GM19467 (cell line): Measurements from ENCODE around the gene GNG7.
"Not testable (repeated sequence)": the region's sequence is repeated elsewhere in the genome, so short reads cannot be mapped to it uniquely, and the experiment has no call there.

ENCODE experiments used
- ATAC-seq: cut with Tn5 transposase; IDR thresholded peaks from one replicate; pipeline ENCODE4 v1.9.1; 2021; ENCODE audit warnings: mild to moderate bottlenecking, moderate library complexity; ENCODE audit not compliant: unreplicated experiment

GNG7 gene

GRCh38 chr19:2543072-2543462, 159.4 kb downstream of the GNG7 start:
- ATAC-seq, result not testable (repeated sequence)

- no peak for ATAC-seq
Measured at GRCh38 chr19:2542341-2543069, 160.0 kb downstream of the GNG7 start.

- no peak for ATAC-seq
Measured at GRCh38 chr19:2540646-2541454, 161.6 kb downstream of the GNG7 start.

- ATAC-seq, result no peak
Measured at GRCh38 chr19:2540251-2540645, 162.2 kb downstream of the GNG7 start.

- ATAC-seq, result no peak
Measured at GRCh38 chr19:2538096-2538757, 164.3 kb downstream of the GNG7 start.

- not testable (repeated sequence) for ATAC-seq
Measured at GRCh38 chr19:2537584-2537983, 164.9 kb downstream of the GNG7 start.

- no peak for ATAC-seq
Measured at GRCh38 chr19:2536461-2536860, 166.0 kb downstream of the GNG7 start.

GRCh38 chr19:2534423-2535013, 168.0 kb downstream of the GNG7 start:
- no peak for ATAC-seq

GRCh38 chr19:2533686-2534422, 168.6 kb downstream of the GNG7 start:
- no peak for ATAC-seq

GRCh38 chr19:2533072-2533425, 169.4 kb downstream of the GNG7 start:
- no peak for ATAC-seq

GRCh38 chr19:2532252-2533071, 170.0 kb downstream of the GNG7 start:
- no peak for ATAC-seq

GRCh38 chr19:2529942-2530341, 172.6 kb downstream of the GNG7 start:
- not testable (repeated sequence) for ATAC-seq

- ATAC-seq, result no peak
Measured at GRCh38 chr19:2529473-2529918, 173.0 kb downstream of the GNG7 start.

GRCh38 chr19:2528675-2529101, 173.8 kb downstream of the GNG7 start:
- no peak for ATAC-seq

GRCh38 chr19:2527686-2528085, 174.8 kb downstream of the GNG7 start:
- no peak for ATAC-seq

GRCh38 chr19:2527171-2527570, 175.3 kb downstream of the GNG7 start:
- no peak for ATAC-seq

GRCh38 chr19:2524840-2525723, 177.4 kb downstream of the GNG7 start:
- no peak for ATAC-seq

GRCh38 chr19:2524361-2524839, 178.1 kb downstream of the GNG7 start:
- no peak for ATAC-seq
